Endodermal cell (in vitro differentiated cells): ENCODE results near the gene KATNIP. TPM values are rescaled to one million over a fixed set of nuclear protein-coding genes. Genes with fewer than 3 reads are reported as not detected.

Experiments
- DNase-seq: peaks from one replicate; pipeline ENCODE4 v3.0.0-alpha.2; 2017
- H3K27ac ChIP-seq: 2 replicates; pipeline ENCODE4 v1.5.1; 2013; ENCODE audit warnings: mild to moderate bottlenecking, low read depth, low read length, moderate library complexity
- H3K27me3 ChIP-seq: 2 replicates; pipeline ENCODE4 v1.6.1; 2013; ENCODE audit warnings: mild to moderate bottlenecking, low read length, moderate library complexity; ENCODE audit not compliant: insufficient read depth, control insufficient read depth, poor library complexity, severe bottlenecking
- H3K36me3 ChIP-seq: 2 replicates; pipeline ENCODE4 v1.7.0; 2013; ENCODE audit warnings: mild to moderate bottlenecking, low read length, moderate library complexity; ENCODE audit not compliant: control insufficient read depth, insufficient read depth
- H3K4me1 ChIP-seq: one replicate; pipeline ENCODE4 v1.7.0; 2013; ENCODE audit warnings: low read length; ENCODE audit not compliant: control insufficient read depth, insufficient read depth
- H3K4me3 ChIP-seq: 2 replicates; pipeline ENCODE4 v1.5.1; 2013; ENCODE audit warnings: mild to moderate bottlenecking, low read length, moderate library complexity
- H3K9ac ChIP-seq: 2 replicates; pipeline ENCODE4 v1.6.1; 2013; ENCODE audit warnings: mild to moderate bottlenecking, low read length, moderate library complexity; ENCODE audit not compliant: poor library complexity, severe bottlenecking; ENCODE audit errors: extremely low read depth
- H3K9me3 ChIP-seq: 2 replicates; pipeline ENCODE4 v1.6.1; 2013; ENCODE audit warnings: mild to moderate bottlenecking, low read length, moderate library complexity; ENCODE audit not compliant: control insufficient read depth
- H3K27ac Mint-ChIP-seq: 2 replicates; pipeline ENCODE4 v1.8.0; 2020; ENCODE audit warnings: mixed read lengths
- H3K27me3 Mint-ChIP-seq: 2 replicates; pipeline ENCODE4 v1.8.0; 2021; ENCODE audit warnings: mild to moderate bottlenecking, mixed read lengths; ENCODE audit not compliant: insufficient read depth
- H3K36me3 Mint-ChIP-seq: 2 replicates; pipeline ENCODE4 v1.8.0; 2020; ENCODE audit warnings: low read depth, mixed read lengths
- H3K4me1 Mint-ChIP-seq: 2 replicates; pipeline ENCODE4 v1.8.0; 2020; ENCODE audit warnings: mixed read lengths
- H3K4me3 Mint-ChIP-seq: 2 replicates; pipeline ENCODE4 v1.8.0; 2020; ENCODE audit warnings: mild to moderate bottlenecking, moderate library complexity, mixed read lengths
- H3K9me3 Mint-ChIP-seq: 2 replicates; pipeline ENCODE4 v1.8.0; 2020; ENCODE audit warnings: mild to moderate bottlenecking, mixed read lengths
- WGBS, 2 experiments: methylation state at CpG; one replicate each; pipeline versions ENCODE4 v1.1.5 to v1.1.7; 2013; ENCODE audit warnings: missing lambda C conversion rate in 2 of 2, mixed read lengths in 1 of 2; ENCODE audit not compliant: insufficient coverage in 1 of 2, insufficient read length in 1 of 2; 5-methylcytosine and 5-hydroxymethylcytosine counted together
- total RNA-seq, 2 donors: library from RNA; stranded (reverse); fragmentation: NEBNext Ultra II Directional in 1 of 2; extraction: Animal tissue kit (Norgen Biotek cat#: 25700) in 1 of 2; gene quantifications; 2 replicates in 1 of 2; 3 replicates in 1 of 2; pipeline ENCODE4 v1.2.1, GENCODE V29; 2021
- TF ChIP-seq, protein P1 (sequence below): fragments of 200-600 bp; sonication (generic); conservative IDR thresholded peaks from 2 replicates; pipeline ENCODE4 v1.5.0; 2021; ENCODE audit warnings: antibody characterized with exemption, mild to moderate bottlenecking

KATNIP gene
- total RNA-seq, 2 donors from 2014 or later, result 33.6 to 39.1 TPM

DNA sequence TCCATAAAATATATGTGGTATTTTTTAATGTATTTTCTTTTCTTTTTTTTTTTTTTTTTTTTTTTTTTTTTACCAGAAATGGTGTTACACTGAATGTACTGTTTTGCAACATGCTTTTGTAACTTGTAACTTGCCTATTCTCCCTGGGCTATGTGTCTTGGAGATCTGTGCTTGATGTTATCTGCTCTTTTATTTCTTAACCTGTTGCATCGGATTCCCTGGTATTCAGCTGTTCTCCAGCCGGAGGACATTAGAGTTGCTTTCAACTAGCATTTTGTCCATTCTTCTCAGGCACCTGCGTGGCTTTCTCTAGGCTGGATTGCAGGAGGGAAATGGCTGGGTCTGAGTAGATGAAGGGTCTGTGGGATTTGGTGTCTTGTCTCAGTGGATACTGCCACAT is 47.4 kb downstream of the KATNIP start:
- Histone ChIP-seq H3K9ac (no peak overlapping the region), H3K27ac (no peak overlapping the region), H3K36me3 (peaks cover 5% of the 10 kb centered on the region), H3K4me1 (peaks cover 10% of the 10 kb centered on the region), H3K27me3 (no peaks in the 10 kb centered on the region), H3K9me3 (no peaks in the 10 kb centered on the region), H3K4me3 (no peak overlapping the region)
- Mint-ChIP-seq H3K36me3 (peaks cover 15% of the 10 kb centered on the region), H3K27me3 (no peaks in the 10 kb centered on the region), H3K27ac (no peak overlapping the region), H3K4me3 (no peak overlapping the region), H3K4me1 (peaks cover 33% of the 10 kb centered on the region), H3K9me3 (no peaks in the 10 kb centered on the region)
- no peak for DNase-seq
- TF ChIP-seq, protein P1, sequence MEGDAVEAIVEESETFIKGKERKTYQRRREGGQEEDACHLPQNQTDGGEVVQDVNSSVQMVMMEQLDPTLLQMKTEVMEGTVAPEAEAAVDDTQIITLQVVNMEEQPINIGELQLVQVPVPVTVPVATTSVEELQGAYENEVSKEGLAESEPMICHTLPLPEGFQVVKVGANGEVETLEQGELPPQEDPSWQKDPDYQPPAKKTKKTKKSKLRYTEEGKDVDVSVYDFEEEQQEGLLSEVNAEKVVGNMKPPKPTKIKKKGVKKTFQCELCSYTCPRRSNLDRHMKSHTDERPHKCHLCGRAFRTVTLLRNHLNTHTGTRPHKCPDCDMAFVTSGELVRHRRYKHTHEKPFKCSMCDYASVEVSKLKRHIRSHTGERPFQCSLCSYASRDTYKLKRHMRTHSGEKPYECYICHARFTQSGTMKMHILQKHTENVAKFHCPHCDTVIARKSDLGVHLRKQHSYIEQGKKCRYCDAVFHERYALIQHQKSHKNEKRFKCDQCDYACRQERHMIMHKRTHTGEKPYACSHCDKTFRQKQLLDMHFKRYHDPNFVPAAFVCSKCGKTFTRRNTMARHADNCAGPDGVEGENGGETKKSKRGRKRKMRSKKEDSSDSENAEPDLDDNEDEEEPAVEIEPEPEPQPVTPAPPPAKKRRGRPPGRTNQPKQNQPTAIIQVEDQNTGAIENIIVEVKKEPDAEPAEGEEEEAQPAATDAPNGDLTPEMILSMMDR, result no peak
- WGBS, 2 experiments, result 80 to 91% methylated on average over 1 to 3 of the region's 3 CpGs

DNA sequence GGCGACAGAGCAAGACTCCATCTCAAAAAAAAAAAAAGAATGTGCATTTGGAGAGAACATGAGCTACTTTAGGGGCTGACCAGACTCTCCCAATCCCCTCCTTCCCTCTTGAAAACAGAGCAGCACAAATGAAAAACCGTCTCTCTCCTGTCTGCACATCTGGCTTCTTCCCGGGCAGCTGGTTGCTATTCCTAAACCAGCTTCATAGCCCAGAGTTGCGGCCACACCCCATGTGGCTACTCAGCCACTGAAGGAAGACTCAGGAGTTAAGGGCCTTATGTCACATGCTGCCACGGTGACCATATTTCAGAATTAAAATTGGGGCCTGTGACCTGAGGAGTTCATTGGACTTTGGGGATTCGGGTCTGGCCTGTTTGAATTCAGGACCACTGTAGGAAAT is 48.3 kb downstream of the KATNIP start:
- Mint-ChIP-seq H3K4me3 (no peak overlapping the region), H3K4me1 (peaks cover 33% of the 10 kb centered on the region), H3K27me3 (no peaks in the 10 kb centered on the region), H3K27ac (no peak overlapping the region), H3K36me3 (peaks cover 9% of the 10 kb centered on the region), H3K9me3 (no peaks in the 10 kb centered on the region)
- Histone ChIP-seq H3K9me3 (no peaks in the 10 kb centered on the region), H3K4me1 (peaks cover 10% of the 10 kb centered on the region), H3K27me3 (no peaks in the 10 kb centered on the region), H3K4me3 (no peak overlapping the region), H3K27ac (no peak overlapping the region), H3K9ac (no peak overlapping the region), H3K36me3 (peaks cover 5% of the 10 kb centered on the region)
- DNase-seq, result no peak
- WGBS, 2 experiments, result 91 to 93% methylated on average over 4 to 6 of the region's 6 CpGs
- TF ChIP-seq, protein P1, result no peak

DNA sequence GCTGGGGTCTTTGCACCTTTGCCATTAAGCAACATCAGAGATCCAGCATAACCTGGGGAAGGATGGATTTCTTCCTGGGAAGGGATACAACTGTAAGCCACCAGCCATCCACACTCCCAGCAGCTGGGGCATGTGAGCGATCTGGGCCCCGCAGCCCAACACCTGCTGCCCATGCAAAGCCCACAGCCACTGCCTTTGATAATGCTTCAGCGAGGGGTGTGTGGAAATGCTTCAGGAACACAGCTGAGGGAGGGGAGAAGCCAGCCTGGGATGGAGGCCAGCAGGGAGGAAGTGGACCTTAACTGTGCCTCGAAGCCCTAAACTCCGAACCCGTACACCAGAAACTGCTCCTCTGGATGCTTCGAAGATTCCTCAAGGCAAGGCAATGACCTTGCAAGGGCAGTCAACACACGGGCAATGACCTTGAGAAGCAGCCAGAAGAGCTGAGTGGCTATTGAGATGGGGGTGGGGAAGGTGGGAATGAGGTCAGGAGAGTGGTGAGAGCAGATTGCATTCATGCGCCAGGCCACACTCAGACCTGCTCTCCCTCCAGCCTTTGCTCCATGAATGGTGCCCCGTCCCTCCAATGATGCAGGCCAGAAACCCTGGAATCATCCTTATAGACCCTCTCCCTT is 49.1 kb downstream of the KATNIP start:
- Mint-ChIP-seq H3K36me3 (peaks cover 2% of the 10 kb centered on the region), H3K27ac (no peak overlapping the region), H3K4me1 (peaks cover 33% of the 10 kb centered on the region), H3K27me3 (no peaks in the 10 kb centered on the region), H3K9me3 (no peaks in the 10 kb centered on the region), H3K4me3 (no peak overlapping the region)
- WGBS, 2 experiments, result 92 to 95% methylated on average over 4 to 9 of the region's 10 CpGs
- Histone ChIP-seq H3K27me3 (no peaks in the 10 kb centered on the region), H3K9me3 (no peaks in the 10 kb centered on the region), H3K36me3 (peaks cover 5% of the 10 kb centered on the region), H3K4me1 (peaks cover 10% of the 10 kb centered on the region), H3K4me3 (no peak overlapping the region), H3K9ac (no peak overlapping the region), H3K27ac (no peak overlapping the region)
- TF ChIP-seq, protein P1, result no peak
- no peak for DNase-seq
